ENCODE data around the gene MAP3K21. TPM values are rescaled to one million over a fixed set of nuclear protein-coding genes. Genes with fewer than 3 reads are reported as not detected.

Gene MAP3K21
- total and polyA plus RNA-seq, 2 of the 8 experiments (the other 6 are each of a cell fraction or from before 2014, with no cell fraction given) = 21.2 to 21.8 TPM

DNA sequence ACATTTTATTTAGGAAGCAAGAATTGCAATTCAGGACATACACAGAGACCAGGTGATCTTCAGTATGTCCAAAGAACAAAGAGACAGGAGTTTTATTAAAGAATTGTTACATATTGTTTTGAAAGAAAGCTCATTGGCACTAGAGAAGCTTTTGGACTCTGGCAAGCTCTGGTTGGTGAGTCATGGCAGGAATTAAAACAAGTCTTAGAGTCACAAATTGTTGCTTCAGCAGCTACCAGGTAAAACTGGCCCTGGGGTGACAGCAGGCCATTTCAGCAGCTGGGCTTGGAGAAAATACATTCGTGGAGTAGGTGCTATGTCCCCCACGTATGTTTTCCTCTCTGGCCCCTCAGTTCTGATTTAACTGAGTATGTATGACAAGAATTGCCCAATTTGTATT is 58.8 kb downstream of the MAP3K21 start:
- Histone ChIP-seq H2BK12ac (ENCODE audit: low read depth, low read length) (no peak overlapping the region), H3K27ac (ENCODE audit: low read depth, low read length) (no peak overlapping the region), H3K79me2 (ENCODE audit: control insufficient read depth in 1 of 2, insufficient read depth in 2 of 2, low read length in 2 of 2) (no peaks in the 10 kb centered on the region), H2BK20ac (ENCODE audit: low read length) (no peak overlapping the region), H3K23me2 (ENCODE audit: low read depth, low read length) (no peaks in the 10 kb centered on the region; the same call in 1 of the 2 replicates), H3K4me1 (replicated peaks in 1 of 4; ENCODE audit: control insufficient read depth in 3 of 4, insufficient read depth in 4 of 4, low read length in 3 of 4) (no peaks in the 10 kb centered on the region), H4K8ac (ENCODE audit: extremely low read depth, insufficient read depth, low read length) (no peak overlapping the region), H3K23ac (ENCODE audit: insufficient read length) (no peak overlapping the region), H3K9me3 (ENCODE audit: insufficient read depth in 2 of 2, low read depth in 1 of 2, low read length in 1 of 2) (peaks cover 0 to 8% of the 10 kb centered on the region in 2 experiments; a peak in 1 of 4 replicates), H4K5ac (ENCODE audit: insufficient read length, low read depth, low read length) (no peak overlapping the region), H3K4me3 (ENCODE audit: extremely low read depth in 1 of 4, insufficient read depth in 2 of 4, low read depth in 3 of 4, low read length in 4 of 4) (no peak overlapping the region), H3K36me3 (ENCODE audit: control insufficient read depth in 2 of 4, insufficient read depth in 4 of 4, low read length in 3 of 4) (peaks cover 4 to 12% (median 9%) of the 10 kb centered on the region in 4 experiments; a peak in 6 of 8 replicates), H3K9ac (replicated peaks in 1 of 4; ENCODE audit: extremely low read depth in 1 of 4, low read depth in 3 of 4, low read length in 3 of 4) (no peak overlapping the region), H2AFZ (ENCODE audit: low read length) (no peak overlapping the region), H3K27me3 (replicated peaks in 1 of 4; ENCODE audit: control insufficient read depth in 3 of 4, extremely low read depth in 1 of 4, insufficient read depth in 3 of 4, low read length in 3 of 4) (no peaks in the 10 kb centered on the region), H3K14ac (ENCODE audit: insufficient read length) (no peak overlapping the region), H4K20me1 (replicated peaks in 1 of 2; ENCODE audit: control insufficient read depth in 1 of 2, insufficient read depth in 2 of 2, low read length in 2 of 2) (no peaks in the 10 kb centered on the region), H2BK120ac (replicated peaks; ENCODE audit: low read depth, low read length) (no peak overlapping the region), H2BK15ac (ENCODE audit: low read length) (no peak overlapping the region), H3K56ac (replicated peaks; ENCODE audit: insufficient read length, low read depth, low read length) (no peak overlapping the region), H3K4ac (replicated peaks; ENCODE audit: insufficient read length, low read depth, low read length) (no peak overlapping the region), H3K79me1 (ENCODE audit: low read depth, low read length) (no peaks in the 10 kb centered on the region), H3K4me2 (ENCODE audit: insufficient read depth in 1 of 2, low read depth in 2 of 2, low read length in 2 of 2) (no peak overlapping the region), H2BK5ac (ENCODE audit: low read depth, low read length) (no peak overlapping the region), H4K91ac (replicated peaks; ENCODE audit: insufficient read length, low read length) (no peak overlapping the region), H3K18ac (ENCODE audit: extremely low read depth, low read length) (no peak overlapping the region), H2AK5ac (ENCODE audit: low read depth, low read length) (no peak overlapping the region)
- DNase-seq (ENCODE audit: low read depth in 1 of 2, low spot score in 2 of 2) = no peak
- ChIA-PET CTCF (ENCODE audit: partially characterized antibody) (interaction anchor here (0.9 to 2.4 kb wide), 6 partner anchors 8 to 81 kb away, joined by 3 to 13 read pairs (median 6); no protein-coding TSS in a partner anchor), POLR2A (ENCODE audit: partially characterized antibody) (interaction anchor here (1.5 kb wide), 1 partner anchor 10 kb away, joined by 3 read pairs; no protein-coding TSS in a partner anchor)
- FAIRE-seq = no peak
- 84% methylated on average over 2 of the region's 2 CpGs; no CpG with 5 or more reads in 1 of the 2 experiments for whole genome bisulfite sequencing, 2 experiments (ENCODE audit: extremely low coverage in 1 of 2, insufficient coverage in 1 of 2, insufficient read length in 1 of 2, insufficient replicate concordance in 2 of 2, low coverage in 1 of 2, low lambda C conversion rate in 2 of 2, missing lambda C conversion rate in 1 of 2)
- TF ChIP-seq SIX5 (IDR thresholded peaks at IDR 0.05; ENCODE audit: low read depth, low read length) (no peak), GABPA (IDR thresholded peaks at IDR 0.05; ENCODE audit: borderline replicate concordance, insufficient read depth, low read length) (no peak), CBX8 (IDR thresholded peaks at IDR 0.05; ENCODE audit: borderline replicate concordance, low read depth, low read length) (no peak)

Data from H1 (cell line).